Liver (tissue), 2 donors: ENCODE data around the gene IGSF3.

ENCODE experiments used
- CTCF ChIP-seq: fragments of 150-350 bp; IDR thresholded peaks from 2 replicates; pipeline ENCODE4 v1.5.1; 2017; ENCODE audit warnings: improper control_type of control experiment, low read depth, low read length; ENCODE audit not compliant: missing input control
- MAX ChIP-seq: IDR thresholded peaks from 2 replicates; pipeline ENCODE4 v1.6.1; 2016; ENCODE audit warnings: antibody characterized with exemption
- donor health status: healthy.

- TF ChIP-seq MAX = no peak
- TF ChIP-seq CTCF = no peak
These were observed 86.8 kb downstream of the IGSF3 start for GRCh38 chr1:116580446-116581322.
